B cell (primary cell): ENCODE measurements around the gene SPEM2.

Experiments used
- CTCF ChIP-seq: fragments of 200-600 bp; IDR thresholded peaks from one replicate; pipeline ENCODE4 v1.8.0; 2022; ENCODE audit warnings: antibody characterized with exemption, mild to moderate bottlenecking
- EZH2 ChIP-seq: IDR thresholded peaks from 2 replicates; pipeline ENCODE4 v1.6.1; 2012; ENCODE audit warnings: borderline replicate concordance, low read depth, mild to moderate bottlenecking, moderate library complexity, low read length; ENCODE audit not compliant: insufficient read depth, poor library complexity, severe bottlenecking

GRCh38 chr17:7467498-7467897, 42.1 kb downstream of the SPEM2 start:
- TF ChIP-seq CTCF = no peak
- no peak for TF ChIP-seq EZH2
